GM21737 (cell line): ENCODE results near the gene LEFTY1.

Experiments used
- ATAC-seq: cut with Tn5 transposase; IDR thresholded peaks from one replicate; pipeline ENCODE4 v1.9.1; 2021; ENCODE audit warnings: mild to moderate bottlenecking, moderate library complexity; ENCODE audit not compliant: unreplicated experiment

LEFTY1 gene

GRCh38 chr1:225874431-225874830 is 14.5 kb downstream of the LEFTY1 start:
- no peak for ATAC-seq

DNA sequence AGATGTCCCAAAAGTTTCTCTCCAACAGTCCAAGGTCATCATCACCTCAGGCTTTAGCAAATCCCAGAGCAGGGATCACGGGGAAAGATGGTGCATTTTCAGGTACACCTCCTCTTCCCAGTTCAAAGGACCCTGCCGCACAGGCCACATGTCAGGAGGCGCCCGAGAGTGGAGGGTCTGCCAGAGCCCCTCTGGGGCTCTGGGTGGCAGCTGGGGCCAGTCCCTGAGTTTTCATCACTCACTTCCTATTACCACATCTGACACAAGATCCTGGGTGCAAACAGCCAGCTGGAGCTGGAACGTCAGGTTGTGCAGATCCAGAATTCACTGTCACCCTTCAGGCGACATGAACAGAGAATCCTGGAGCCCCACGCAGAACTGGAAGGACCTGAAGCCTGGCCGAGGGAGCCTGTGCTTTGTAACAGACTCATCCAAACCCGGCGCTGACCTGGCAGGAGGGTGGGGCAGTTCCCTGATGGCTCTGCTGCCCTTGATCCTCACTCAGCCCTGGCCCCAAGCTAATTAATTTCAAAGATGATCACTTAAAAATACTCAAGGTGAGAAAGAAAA is 15.6 kb downstream of the LEFTY1 start:
- ATAC-seq: no peak

GRCh38 chr1:225872075-225872430 is 16.9 kb downstream of the LEFTY1 start:
- ATAC-seq: no peak

- no peak for ATAC-seq
Measured at GRCh38 chr1:225871359-225872074, 17.4 kb downstream of the LEFTY1 start.

DNA sequence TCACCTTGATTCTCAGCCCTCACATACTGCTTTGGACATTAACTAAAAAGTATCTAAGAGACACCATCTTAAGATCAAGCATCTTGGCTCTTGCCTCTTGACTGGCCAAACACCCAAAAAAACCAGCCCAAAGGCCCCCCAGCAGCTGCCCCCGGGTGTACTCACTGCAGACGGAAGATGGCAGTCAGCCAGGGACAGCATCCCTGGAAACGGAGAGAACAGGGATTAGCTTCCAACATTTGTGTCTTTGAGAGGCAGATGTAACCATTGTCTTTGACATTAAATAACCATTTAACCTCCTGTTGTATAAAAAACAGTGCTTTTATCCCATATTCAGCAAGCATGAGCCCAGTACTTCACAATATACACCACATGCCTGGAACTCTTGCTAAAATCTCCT is 18.0 kb downstream of the LEFTY1 start:
- ATAC-seq: no peak

GRCh38 chr1:225868631-225869330 is 20.2 kb downstream of the LEFTY1 start:
- ATAC-seq: no peak

- ATAC-seq: no peak
Measured at GRCh38 chr1:225866981-225867380, 22.0 kb downstream of the LEFTY1 start.

GRCh38 chr1:225866061-225866837 is 22.7 kb downstream of the LEFTY1 start:
- ATAC-seq: no peak

DNA sequence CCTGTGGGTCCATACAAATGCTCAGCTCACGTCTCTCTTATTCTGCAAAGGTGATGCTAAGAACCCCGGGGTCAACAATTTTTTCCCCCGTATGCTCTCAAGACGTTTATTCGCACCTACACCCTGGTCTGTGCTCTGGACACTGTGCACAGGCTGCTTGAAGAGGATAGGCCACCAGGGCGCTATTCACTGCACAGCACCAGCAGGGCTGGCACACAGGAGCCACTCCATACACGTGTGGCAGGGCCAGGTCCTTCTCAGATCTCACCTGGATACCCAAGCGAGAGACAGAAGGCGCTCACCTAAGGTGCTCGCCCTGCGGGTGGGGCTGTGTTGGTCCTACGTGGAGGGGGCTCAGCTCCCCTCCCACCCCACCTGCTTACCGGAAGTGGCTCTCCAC is 23.4 kb downstream of the LEFTY1 start:
- no peak for ATAC-seq

GRCh38 chr1:225863167-225863566 is 25.8 kb downstream of the LEFTY1 start:
- ATAC-seq: no peak

DNA sequence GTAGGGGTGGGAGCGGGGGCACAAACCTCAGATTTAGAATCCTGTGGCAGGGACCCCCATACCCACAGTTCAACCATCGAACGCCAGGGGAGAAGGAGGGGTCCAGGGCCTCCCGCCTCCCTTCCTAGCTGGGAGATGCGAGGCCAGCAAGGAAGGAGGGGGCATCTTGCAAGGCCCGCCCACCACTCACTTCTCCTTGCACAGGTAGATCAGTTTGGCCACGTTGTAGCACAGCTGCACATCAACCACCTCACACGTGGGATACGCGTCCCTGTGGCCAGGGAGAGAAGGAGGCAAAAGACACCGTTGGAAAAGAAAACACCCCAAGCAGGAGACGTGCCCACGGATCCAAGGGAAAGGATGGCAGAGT is 26.4 kb downstream of the LEFTY1 start:
- ATAC-seq: no peak

DNA sequence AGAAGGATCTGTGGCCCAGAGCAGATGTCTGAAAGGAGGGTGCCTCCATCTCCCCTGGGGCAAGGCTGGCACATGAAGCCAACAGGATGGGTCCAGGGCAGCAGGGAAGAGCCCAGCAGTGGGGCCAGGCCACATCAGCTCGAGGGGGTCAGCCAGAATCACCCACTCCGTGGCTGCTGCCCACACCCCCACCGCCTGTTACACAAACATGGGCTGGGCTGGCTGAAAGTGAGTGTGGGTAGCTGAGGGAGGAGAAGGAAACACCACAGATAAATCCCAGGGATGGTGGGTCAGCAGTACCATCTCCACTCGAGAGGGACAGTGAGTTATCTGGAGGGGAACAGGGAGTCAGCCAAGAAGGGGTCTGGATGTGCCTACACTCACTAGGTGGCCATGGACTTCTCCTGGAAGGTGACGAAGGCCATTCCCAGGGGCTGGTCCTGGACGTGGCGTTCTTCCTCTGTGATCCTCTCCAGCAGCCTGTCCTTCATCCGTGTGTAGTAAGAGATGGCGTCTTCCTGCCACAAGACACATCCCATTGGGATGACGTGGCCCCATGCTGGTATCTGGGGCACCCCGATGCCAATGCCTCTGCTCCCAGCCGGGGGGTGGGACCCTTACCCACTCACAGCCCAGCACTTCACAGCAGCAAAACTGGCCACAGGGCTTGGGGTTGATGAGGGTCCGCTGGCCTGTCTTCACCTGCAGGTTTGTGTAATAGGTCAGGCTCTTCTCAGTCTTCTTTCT is 26.9 kb downstream of the LEFTY1 start:
- no peak for ATAC-seq

- ATAC-seq: no peak
Measured at GRCh38 chr1:225860876-225861441, 28.0 kb downstream of the LEFTY1 start.

GRCh38 chr1:225860107-225860506 is 28.8 kb downstream of the LEFTY1 start:
- ATAC-seq: no peak

DNA sequence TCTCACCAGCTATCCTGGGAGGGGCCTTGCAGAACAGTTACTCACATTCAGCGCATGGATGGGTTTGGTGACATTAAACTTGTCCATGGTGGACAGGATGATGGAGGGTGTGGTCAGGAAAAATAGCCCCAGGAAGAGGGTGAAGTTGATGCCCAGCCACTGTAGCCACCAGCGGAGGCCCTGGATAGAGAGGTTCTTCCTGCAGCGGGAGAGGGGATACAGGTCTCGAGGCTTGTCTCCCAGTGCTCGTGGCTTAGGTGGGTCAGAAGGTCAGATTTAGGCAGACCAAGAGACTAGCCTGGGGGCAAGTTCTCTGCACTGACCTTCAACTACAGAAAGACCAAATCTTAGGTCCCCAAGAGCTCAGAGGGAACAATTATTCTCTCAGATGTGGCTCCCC is 29.8 kb downstream of the LEFTY1 start:
- no peak for ATAC-seq

DNA sequence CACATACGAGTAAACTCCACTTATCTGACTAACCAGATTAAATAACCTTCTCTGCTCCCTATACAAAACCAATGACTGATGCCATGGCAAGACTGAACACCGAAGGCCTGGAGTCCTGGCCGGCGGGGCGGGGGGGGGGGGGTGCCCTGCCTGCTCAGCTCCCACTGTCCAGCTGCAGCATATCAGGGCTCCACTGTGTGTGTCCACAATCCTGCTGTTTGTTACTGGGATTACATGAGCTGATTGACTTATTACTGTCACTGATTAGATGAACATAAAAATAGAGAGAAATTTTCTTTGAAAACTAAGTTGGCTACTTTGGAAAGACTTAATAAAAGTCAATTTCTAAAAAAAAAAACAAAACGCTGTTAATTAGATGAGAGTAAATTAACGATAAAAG is 31.7 kb downstream of the LEFTY1 start:
- no peak for ATAC-seq

DNA sequence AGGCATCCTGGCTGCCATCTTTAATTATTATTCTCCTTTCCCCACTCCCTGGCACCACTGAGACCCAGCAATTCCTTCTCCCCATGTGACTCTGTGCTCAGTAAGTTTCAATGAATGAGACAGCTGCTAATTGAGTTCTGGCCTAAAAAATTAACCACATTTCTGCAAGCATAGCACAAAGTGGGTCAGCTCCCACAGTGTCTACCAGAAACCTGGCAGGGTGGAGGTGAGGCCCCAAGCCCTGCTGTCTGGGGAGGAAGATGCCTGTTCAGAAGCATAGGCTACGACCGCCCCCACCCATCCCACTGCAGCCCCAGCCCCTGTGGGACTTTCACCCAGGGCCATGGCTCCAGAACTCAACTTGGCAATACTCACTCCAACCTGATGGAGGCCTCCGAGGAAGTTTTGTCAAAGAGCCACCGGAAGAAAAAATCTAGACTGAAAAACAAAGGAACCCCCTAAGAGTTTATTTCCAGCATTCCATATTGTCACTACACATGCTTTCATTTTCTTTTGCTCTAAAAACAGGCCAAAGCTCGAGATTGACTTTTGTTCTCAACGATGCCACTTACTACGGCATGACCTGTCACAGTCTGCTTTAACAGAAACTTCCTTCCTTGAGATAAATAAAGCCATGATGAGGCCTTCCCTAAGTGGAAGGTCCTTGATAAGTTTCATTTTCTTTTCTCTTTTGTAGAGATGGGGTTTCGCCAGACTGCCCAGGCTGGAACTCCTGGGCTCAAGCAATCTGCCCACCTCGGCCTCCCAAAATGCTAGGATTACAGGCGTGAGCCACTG is 33.2 kb downstream of the LEFTY1 start:
- no peak for ATAC-seq

DNA sequence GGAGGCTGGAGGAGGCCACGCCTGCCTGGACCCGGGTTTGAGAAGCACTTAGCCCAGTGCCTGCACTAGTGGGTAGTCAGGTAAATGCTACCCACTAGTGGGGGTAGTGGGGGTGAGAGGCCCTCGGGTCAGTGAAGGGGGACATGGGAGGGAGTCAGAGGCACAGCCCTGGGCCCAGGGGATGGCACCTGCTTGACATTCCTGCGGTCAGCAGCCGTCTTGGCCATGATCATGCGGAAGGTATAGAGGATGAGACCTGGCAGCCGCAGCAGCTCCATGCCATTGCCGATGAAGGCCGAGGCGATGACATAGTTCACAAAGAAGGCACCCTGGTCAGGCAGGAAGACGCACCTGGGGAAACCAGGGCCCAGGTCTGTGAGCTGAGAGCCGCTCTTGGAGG is 35.5 kb downstream of the LEFTY1 start:
- no peak for ATAC-seq

GRCh38 chr1:225852413-225853124 is 36.4 kb downstream of the LEFTY1 start:
- ATAC-seq: no peak
